ENCODE data around the gene EFHC1. TPM values are rescaled to one million over a fixed set of nuclear protein-coding genes. Genes with fewer than 3 reads are reported as not detected.

EFHC1 gene
- total and polyA plus RNA-seq, 2 of the 13 experiments (the other 11 are each of a cell fraction or from before 2014, with no cell fraction given): 23.4 to 29.5 TPM

- no peak for TF ChIP-seq ZKSCAN5 (CRISPR knock-in tag; IDR thresholded peaks at IDR 0.05)
- no peak for TF ChIP-seq ZNF530 (CRISPR knock-in tag; IDR thresholded peaks at IDR 0.05; ENCODE audit: low read depth)
- TF ChIP-seq E2F2 (CRISPR knock-in tag; IDR thresholded peaks at IDR 0.05; ENCODE audit: borderline replicate concordance): no peak
- peak; percentile 53; the same call in 1 of the 2 replicates for TF ChIP-seq ZNF788 (CRISPR knock-in tag; IDR thresholded peaks at IDR 0.05; ENCODE audit: borderline replicate concordance)
- no peak for TF ChIP-seq ZNF672 (CRISPR knock-in tag; IDR thresholded peaks at IDR 0.05)
- no peak for TF ChIP-seq ZBTB4 (CRISPR knock-in tag; IDR thresholded peaks at IDR 0.05; ENCODE audit: borderline replicate concordance)
- TF ChIP-seq ZFP91 (CRISPR knock-in tag; IDR thresholded peaks at IDR 0.05; ENCODE audit: borderline replicate concordance): peak; percentile 34; the same call in 1 of the 2 replicates
- no peak for TF ChIP-seq KLF13 (CRISPR knock-in tag; IDR thresholded peaks at IDR 0.05)
- TF ChIP-seq, protein P1, sequence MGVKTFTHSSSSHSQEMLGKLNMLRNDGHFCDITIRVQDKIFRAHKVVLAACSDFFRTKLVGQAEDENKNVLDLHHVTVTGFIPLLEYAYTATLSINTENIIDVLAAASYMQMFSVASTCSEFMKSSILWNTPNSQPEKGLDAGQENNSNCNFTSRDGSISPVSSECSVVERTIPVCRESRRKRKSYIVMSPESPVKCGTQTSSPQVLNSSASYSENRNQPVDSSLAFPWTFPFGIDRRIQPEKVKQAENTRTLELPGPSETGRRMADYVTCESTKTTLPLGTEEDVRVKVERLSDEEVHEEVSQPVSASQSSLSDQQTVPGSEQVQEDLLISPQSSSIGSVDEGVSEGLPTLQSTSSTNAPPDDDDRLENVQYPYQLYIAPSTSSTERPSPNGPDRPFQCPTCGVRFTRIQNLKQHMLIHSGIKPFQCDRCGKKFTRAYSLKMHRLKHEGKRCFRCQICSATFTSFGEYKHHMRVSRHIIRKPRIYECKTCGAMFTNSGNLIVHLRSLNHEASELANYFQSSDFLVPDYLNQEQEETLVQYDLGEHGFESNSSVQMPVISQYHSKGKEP (CRISPR knock-in tag; IDR thresholded peaks at IDR 0.05): no peak
- TF ChIP-seq, protein P2, sequence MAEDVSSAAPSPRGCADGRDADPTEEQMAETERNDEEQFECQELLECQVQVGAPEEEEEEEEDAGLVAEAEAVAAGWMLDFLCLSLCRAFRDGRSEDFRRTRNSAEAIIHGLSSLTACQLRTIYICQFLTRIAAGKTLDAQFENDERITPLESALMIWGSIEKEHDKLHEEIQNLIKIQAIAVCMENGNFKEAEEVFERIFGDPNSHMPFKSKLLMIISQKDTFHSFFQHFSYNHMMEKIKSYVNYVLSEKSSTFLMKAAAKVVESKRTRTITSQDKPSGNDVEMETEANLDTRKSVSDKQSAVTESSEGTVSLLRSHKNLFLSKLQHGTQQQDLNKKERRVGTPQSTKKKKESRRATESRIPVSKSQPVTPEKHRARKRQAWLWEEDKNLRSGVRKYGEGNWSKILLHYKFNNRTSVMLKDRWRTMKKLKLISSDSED (CRISPR knock-in tag; IDR thresholded peaks at IDR 0.05): no peak
- no peak for TF ChIP-seq ZFP37 (CRISPR knock-in tag; IDR thresholded peaks at IDR 0.05; ENCODE audit: borderline replicate concordance)
- no peak for TF ChIP-seq MATR3 (CRISPR knock-in tag; IDR thresholded peaks at IDR 0.05)
- TF ChIP-seq ZNF770 (CRISPR knock-in tag; IDR thresholded peaks at IDR 0.05): peak; percentile 87
- TF ChIP-seq RXRA (CRISPR knock-in tag; IDR thresholded peaks at IDR 0.05): peak; percentile 87; the same call in 1 of the 2 replicates
- peak; percentile 15; the same call in 1 of the 2 replicates for TF ChIP-seq FLYWCH1 (CRISPR knock-in tag; IDR thresholded peaks at IDR 0.05)
- no peak for TF ChIP-seq AGO1 (IDR thresholded peaks at IDR 0.05; ENCODE audit: low read depth, low read length, poor library complexity, severe bottlenecking)
Observed at GRCh38 chr6:52547647-52548352, 127.7 kb downstream of the EFHC1 start (continued).
